Gastroesophageal sphincter (tissue), 3 donors: ENCODE measurements around the gene CYBA.

Experiments used
- POLR2A ChIP-seq, 2 donors: fragments of 450-650 bp; IDR thresholded peaks; one replicate each; pipeline ENCODE4 v1.6.1; 2017; ENCODE audit warnings: antibody characterized with exemption in 2 of 2, mild to moderate bottlenecking in 2 of 2, moderate library complexity in 1 of 2
- TF ChIP-seq, protein P1 (sequence below), 4 experiments: fragments of 200-600 bp in 2 of 4; fragments of 450-650 bp in 2 of 4; sonication (generic) in 1 of 4; IDR thresholded peaks; one replicate each; pipeline ENCODE4 v1.5.1; 2017 to 2019; ENCODE audit warnings: antibody characterized with exemption in 4 of 4, mild to moderate bottlenecking in 2 of 4, moderate library complexity in 2 of 4

GRCh38 chr16:88656291-88656980 is 5.6 kb upstream of the CYBA start:
- no peak for TF ChIP-seq POLR2A (IDR thresholded peaks at IDR 0.05)
- TF ChIP-seq, protein P1, sequence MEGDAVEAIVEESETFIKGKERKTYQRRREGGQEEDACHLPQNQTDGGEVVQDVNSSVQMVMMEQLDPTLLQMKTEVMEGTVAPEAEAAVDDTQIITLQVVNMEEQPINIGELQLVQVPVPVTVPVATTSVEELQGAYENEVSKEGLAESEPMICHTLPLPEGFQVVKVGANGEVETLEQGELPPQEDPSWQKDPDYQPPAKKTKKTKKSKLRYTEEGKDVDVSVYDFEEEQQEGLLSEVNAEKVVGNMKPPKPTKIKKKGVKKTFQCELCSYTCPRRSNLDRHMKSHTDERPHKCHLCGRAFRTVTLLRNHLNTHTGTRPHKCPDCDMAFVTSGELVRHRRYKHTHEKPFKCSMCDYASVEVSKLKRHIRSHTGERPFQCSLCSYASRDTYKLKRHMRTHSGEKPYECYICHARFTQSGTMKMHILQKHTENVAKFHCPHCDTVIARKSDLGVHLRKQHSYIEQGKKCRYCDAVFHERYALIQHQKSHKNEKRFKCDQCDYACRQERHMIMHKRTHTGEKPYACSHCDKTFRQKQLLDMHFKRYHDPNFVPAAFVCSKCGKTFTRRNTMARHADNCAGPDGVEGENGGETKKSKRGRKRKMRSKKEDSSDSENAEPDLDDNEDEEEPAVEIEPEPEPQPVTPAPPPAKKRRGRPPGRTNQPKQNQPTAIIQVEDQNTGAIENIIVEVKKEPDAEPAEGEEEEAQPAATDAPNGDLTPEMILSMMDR (IDR thresholded peaks at IDR 0.05): no peak
